OCI-LY1 (cell line): Measurements from ENCODE around the gene SLC25A33.
"Not testable (repeated sequence)": the region's sequence is repeated elsewhere in the genome, so short reads cannot be mapped to it uniquely, and the experiment has no call there.

Experiments
- H2AFZ ChIP-seq: fragments of 200-600 bp; sonication (generic), shearing (Covaris generic); 2 replicates; pipeline ENCODE4 v1.6.0; 2014; ENCODE audit warnings: antibody characterized with exemption, mild to moderate bottlenecking, low read length
- H3F3A ChIP-seq: fragments of 200-600 bp; sonication (generic), shearing (Covaris generic); 2 replicates; pipeline ENCODE4 v1.6.0; 2014; ENCODE audit warnings: mild to moderate bottlenecking, antibody characterized with exemption, low read length, moderate library complexity; ENCODE audit not compliant: insufficient read depth
- H3K27ac ChIP-seq: fragments of 200-600 bp; sonication (generic); 2 replicates; pipeline ENCODE4 v1.5.1; 2014; ENCODE audit warnings: low read length, mixed run types, mild to moderate bottlenecking, low read depth; ENCODE audit not compliant: poor library complexity, severe bottlenecking
- H3K27me3 ChIP-seq: fragments of 200-600 bp; sonication (generic); 2 replicates; pipeline ENCODE4 v1.6.0; 2014; ENCODE audit warnings: antibody characterized with exemption, mild to moderate bottlenecking, low read length, moderate library complexity; ENCODE audit not compliant: insufficient read depth
- H3K36me3 ChIP-seq: fragments of 200-600 bp; sonication (generic); 2 replicates; pipeline ENCODE4 v1.6.1; 2014; ENCODE audit warnings: mild to moderate bottlenecking, antibody characterized with exemption, low read length, moderate library complexity, mixed read lengths; ENCODE audit not compliant: insufficient read depth
- H3K4me1 ChIP-seq: fragments of 200-600 bp; sonication (generic); 2 replicates; pipeline ENCODE4 v1.5.1; 2014; ENCODE audit warnings: mild to moderate bottlenecking, low read length, moderate library complexity; ENCODE audit not compliant: insufficient read depth, severe bottlenecking
- H3K4me2 ChIP-seq: fragments of 200-600 bp; sonication (generic), shearing (Covaris generic); 2 replicates; pipeline ENCODE4 v1.6.1; 2014; ENCODE audit warnings: low read length
- H3K4me3 ChIP-seq: fragments of 200-600 bp; sonication (generic); 2 replicates; pipeline ENCODE4 v1.5.1; 2014; ENCODE audit warnings: low read length, low read depth, mild to moderate bottlenecking, mixed read lengths; ENCODE audit not compliant: poor library complexity, severe bottlenecking
- H3K79me2 ChIP-seq: fragments of 200-600 bp; shearing (Covaris generic); 2 replicates; pipeline ENCODE4 v1.6.1; 2016; ENCODE audit warnings: mixed run types, low read length, mixed read lengths; ENCODE audit not compliant: insufficient read depth
- H3K9ac ChIP-seq: fragments of 200-600 bp; sonication (generic), shearing (Covaris generic); 2 replicates; pipeline ENCODE4 v1.6.1; 2014; ENCODE audit warnings: mild to moderate bottlenecking, low read length, mixed read lengths
- H3K9me2 ChIP-seq: fragments of 200-600 bp; sonication (generic), shearing (Covaris generic); 2 replicates; pipeline ENCODE4 v1.6.1; 2014; ENCODE audit warnings: low read depth, mild to moderate bottlenecking, low read length, mixed read lengths
- H3K9me3 ChIP-seq: fragments of 200-600 bp; shearing (Covaris generic); 2 replicates; pipeline ENCODE4 v1.6.1; 2014; ENCODE audit warnings: low read length, mixed read lengths
- H4K20me1 ChIP-seq: fragments of 200-600 bp; sonication (generic), shearing (Covaris generic); 2 replicates; pipeline ENCODE4 v1.6.0; 2016; ENCODE audit warnings: mild to moderate bottlenecking, low read length; ENCODE audit not compliant: insufficient read depth
- EZH2 ChIP-seq: fragments of 200-600 bp; sonication (generic), shearing (Covaris generic); IDR thresholded peaks from 2 replicates; pipeline ENCODE4 v1.8.0; 2017; ENCODE audit warnings: borderline replicate concordance, mixed run types, mild to moderate bottlenecking, antibody characterized with exemption, low read length, moderate library complexity, mixed read lengths
- TF ChIP-seq, protein P1 (sequence below): fragments of 200-600 bp; sonication (generic), shearing (Covaris generic); IDR thresholded peaks from 2 replicates; pipeline ENCODE4 v1.5.1; 2017; ENCODE audit warnings: mild to moderate bottlenecking, antibody characterized with exemption, low read length, moderate library complexity, mixed read lengths

The SLC25A33 gene

DNA sequence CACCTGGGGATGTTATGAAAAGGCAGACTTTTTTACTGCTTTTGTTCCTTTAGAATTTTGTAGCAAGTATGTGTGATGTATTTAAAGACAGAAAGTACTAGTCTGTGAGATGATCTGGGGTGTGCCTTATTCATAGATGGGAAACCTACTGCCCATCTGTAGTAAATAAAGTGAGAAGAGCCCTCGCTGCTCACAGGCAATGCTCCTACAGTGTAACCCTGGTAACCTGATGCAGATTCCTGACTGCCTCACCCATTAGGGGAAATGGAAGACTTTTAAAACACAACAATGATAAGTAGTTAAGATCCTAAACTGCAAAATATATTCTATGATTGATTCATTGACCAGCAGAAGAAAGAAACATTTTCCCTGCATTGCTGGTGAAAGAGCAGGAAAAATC, 30.0 kb downstream of the SLC25A33 start:
- H3K4me1 ChIP-seq, result peaks cover 53% of the 10 kb centered on the region
- no peaks in the 10 kb centered on the region for H4K20me1 ChIP-seq
- H3F3A ChIP-seq, result no peaks in the 10 kb centered on the region
- no peaks in the 10 kb centered on the region for H3K9me2 ChIP-seq
- H3K4me2 ChIP-seq, result no peak overlapping the region; the same call in 1 of the 2 replicates
- peaks cover 5% of the 10 kb centered on the region; the same call in 1 of the 2 replicates for H3K79me2 ChIP-seq
- H3K4me3 ChIP-seq, result no peak overlapping the region
- H2AFZ ChIP-seq, result no peak overlapping the region
- peaks cover 44% of the 10 kb centered on the region for H3K36me3 ChIP-seq
- no peaks in the 10 kb centered on the region for H3K27me3 ChIP-seq
- peak overlapping the region; percentile 80 for H3K27ac ChIP-seq
- H3K9me3 ChIP-seq, result no peaks in the 10 kb centered on the region
- H3K9ac ChIP-seq, result peak overlapping the region; percentile 0; the same call in 1 of the 2 replicates
- TF ChIP-seq EZH2, result no peak
- TF ChIP-seq, protein P1, sequence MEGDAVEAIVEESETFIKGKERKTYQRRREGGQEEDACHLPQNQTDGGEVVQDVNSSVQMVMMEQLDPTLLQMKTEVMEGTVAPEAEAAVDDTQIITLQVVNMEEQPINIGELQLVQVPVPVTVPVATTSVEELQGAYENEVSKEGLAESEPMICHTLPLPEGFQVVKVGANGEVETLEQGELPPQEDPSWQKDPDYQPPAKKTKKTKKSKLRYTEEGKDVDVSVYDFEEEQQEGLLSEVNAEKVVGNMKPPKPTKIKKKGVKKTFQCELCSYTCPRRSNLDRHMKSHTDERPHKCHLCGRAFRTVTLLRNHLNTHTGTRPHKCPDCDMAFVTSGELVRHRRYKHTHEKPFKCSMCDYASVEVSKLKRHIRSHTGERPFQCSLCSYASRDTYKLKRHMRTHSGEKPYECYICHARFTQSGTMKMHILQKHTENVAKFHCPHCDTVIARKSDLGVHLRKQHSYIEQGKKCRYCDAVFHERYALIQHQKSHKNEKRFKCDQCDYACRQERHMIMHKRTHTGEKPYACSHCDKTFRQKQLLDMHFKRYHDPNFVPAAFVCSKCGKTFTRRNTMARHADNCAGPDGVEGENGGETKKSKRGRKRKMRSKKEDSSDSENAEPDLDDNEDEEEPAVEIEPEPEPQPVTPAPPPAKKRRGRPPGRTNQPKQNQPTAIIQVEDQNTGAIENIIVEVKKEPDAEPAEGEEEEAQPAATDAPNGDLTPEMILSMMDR, result no peak

DNA sequence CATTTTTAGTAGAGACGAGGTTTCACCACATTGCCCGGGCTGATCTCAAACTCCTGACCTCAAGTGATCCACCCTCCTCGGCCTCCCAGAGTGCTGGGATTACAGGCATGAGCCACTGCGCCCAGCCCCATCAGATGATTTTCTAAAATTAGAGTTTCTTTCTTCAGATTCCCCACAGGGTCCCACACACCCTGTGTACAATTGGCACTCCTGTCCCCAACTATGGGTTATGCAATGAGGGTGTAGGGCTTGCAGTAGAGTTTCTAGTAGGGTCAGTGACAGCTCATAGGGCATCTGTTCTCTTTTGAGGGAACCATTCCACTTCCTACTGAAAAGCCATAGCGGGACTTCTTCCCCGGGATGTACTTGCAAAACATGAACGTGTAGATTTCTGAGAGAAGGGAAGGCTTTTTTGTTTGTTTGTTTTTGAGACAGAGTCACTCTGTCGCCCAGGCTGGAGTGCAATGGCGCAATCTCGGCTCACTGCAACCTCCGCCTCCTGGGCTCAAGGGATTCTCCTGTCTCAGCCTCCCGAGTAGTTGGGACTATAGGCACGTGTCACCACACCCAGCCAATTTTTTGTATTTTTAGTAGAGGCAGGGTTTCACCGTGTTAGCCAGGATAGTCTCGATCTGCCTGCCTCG, 31.7 kb downstream of the SLC25A33 start:
- not testable (repeated sequence) for H3K4me2 ChIP-seq, H3K27me3 ChIP-seq, H3K9ac ChIP-seq, H3F3A ChIP-seq, H3K4me3 ChIP-seq, H3K9me3 ChIP-seq, H3K9me2 ChIP-seq, H2AFZ ChIP-seq, H4K20me1 ChIP-seq, H3K79me2 ChIP-seq
- H3K27ac ChIP-seq, result peak overlapping the region; percentile 80
- peaks cover 41% of the 10 kb centered on the region for H3K4me1 ChIP-seq
- peaks cover 33% of the 10 kb centered on the region for H3K36me3 ChIP-seq

DNA sequence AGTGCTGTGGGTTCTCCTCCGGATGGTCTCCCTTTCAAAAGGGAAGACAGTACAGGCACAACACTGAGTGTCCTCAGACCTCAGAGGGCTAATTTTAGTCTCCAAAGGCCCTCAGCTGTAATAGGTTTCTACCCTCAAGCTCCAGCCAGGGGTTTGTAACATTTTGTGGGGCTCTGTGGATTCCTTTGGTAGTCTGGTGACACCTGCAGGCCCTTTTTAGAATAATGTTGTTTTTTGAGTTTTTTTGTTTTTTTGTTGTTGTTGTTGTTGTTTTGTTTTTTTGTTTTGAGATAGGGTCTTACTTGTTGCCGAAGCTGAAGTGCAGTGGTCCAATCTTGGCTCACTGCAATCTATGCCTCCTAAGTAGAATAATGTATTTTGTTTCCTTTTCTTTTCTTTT, 34.5 kb downstream of the SLC25A33 start:
- H3K4me2 ChIP-seq, result no peak overlapping the region
- no peaks in the 10 kb centered on the region for H3K9me2 ChIP-seq
- H3K4me3 ChIP-seq, result no peak overlapping the region
- no peak overlapping the region for H2AFZ ChIP-seq
- no peak overlapping the region for H3K27ac ChIP-seq
- H3F3A ChIP-seq, result no peaks in the 10 kb centered on the region
- no peaks in the 10 kb centered on the region for H3K27me3 ChIP-seq
- no peaks in the 10 kb centered on the region for H3K79me2 ChIP-seq
- H3K9ac ChIP-seq, result no peak overlapping the region
- H3K9me3 ChIP-seq, result no peaks in the 10 kb centered on the region
- TF ChIP-seq EZH2, result no peak
- TF ChIP-seq, protein P1, result peak; percentile 33; the same call in 1 of the 2 replicates
- H3K4me1 ChIP-seq, result peaks cover 15% of the 10 kb centered on the region
- no peaks in the 10 kb centered on the region for H4K20me1 ChIP-seq
- H3K36me3 ChIP-seq, result peaks cover 16% of the 10 kb centered on the region

DNA sequence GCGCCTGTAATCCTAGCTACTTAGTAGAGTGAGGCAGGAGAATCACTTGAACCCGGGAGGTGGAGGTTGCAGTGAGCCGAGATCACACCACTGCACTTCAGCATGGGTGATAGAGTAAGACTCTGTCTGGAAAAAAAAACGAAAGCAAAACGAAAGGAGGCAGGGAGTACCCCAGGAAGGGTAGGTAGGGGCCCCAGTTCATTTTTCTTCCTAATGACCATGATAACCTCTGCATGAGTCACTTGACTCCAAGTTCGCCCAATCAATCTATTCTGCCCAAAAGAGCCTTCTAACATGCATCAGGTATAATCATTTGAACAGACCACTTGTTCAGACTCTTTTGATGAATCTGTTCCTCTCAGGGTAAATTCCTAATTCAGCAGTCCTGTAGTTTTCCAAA, 36.2 kb downstream of the SLC25A33 start:
- TF ChIP-seq EZH2, result no peak
- TF ChIP-seq, protein P1, result no peak
- no peaks in the 10 kb centered on the region for H4K20me1 ChIP-seq
- H3K27ac ChIP-seq, result no peak overlapping the region
- no peak overlapping the region for H3K4me2 ChIP-seq
- H3K79me2 ChIP-seq, result no peaks in the 10 kb centered on the region
- no peak overlapping the region for H3K9ac ChIP-seq
- no peaks in the 10 kb centered on the region for H3K9me2 ChIP-seq
- H3K36me3 ChIP-seq, result no peaks in the 10 kb centered on the region; the same call in 1 of the 2 replicates
- H3F3A ChIP-seq, result no peaks in the 10 kb centered on the region
- no peaks in the 10 kb centered on the region for H3K9me3 ChIP-seq
- H3K27me3 ChIP-seq, result no peaks in the 10 kb centered on the region
- no peaks in the 10 kb centered on the region for H3K4me1 ChIP-seq
- no peak overlapping the region for H2AFZ ChIP-seq
- no peak overlapping the region for H3K4me3 ChIP-seq
